IMR-90 (cell line): ENCODE measurements around the gene KAZN.

Experiments
- BHLHE40 ChIP-seq: fragments of 150-350 bp; IDR thresholded peaks from 2 replicates; pipeline ENCODE4 v1.6.1; 2016; ENCODE audit warnings: mild to moderate bottlenecking, low read depth, low read length
- CEBPB ChIP-seq: IDR thresholded peaks from 2 replicates; pipeline ENCODE4 v1.6.1; 2012; ENCODE audit warnings: low read depth, low read length, improper control_type of control experiment
- FOS ChIP-seq: fragments of 150-350 bp; IDR thresholded peaks from 2 replicates; pipeline ENCODE4 v1.6.1; 2016; ENCODE audit warnings: low read depth, low read length
- NFE2L2 ChIP-seq: fragments of 150-350 bp; IDR thresholded peaks from 2 replicates; pipeline ENCODE4 v1.6.1; 2016; ENCODE audit warnings: low read depth, mild to moderate bottlenecking, low read length
- POLR2A ChIP-seq: IDR thresholded peaks from 2 replicates; pipeline ENCODE4 v1.6.1; 2012; ENCODE audit warnings: mild to moderate bottlenecking, low read depth, low read length
- RAD21 ChIP-seq: IDR thresholded peaks from 2 replicates; pipeline ENCODE4 v1.6.1; 2012; ENCODE audit warnings: low read length, improper control_type of control experiment
- RCOR1 ChIP-seq: IDR thresholded peaks from 2 replicates; pipeline ENCODE4 v1.6.1; 2012; ENCODE audit warnings: mild to moderate bottlenecking, low read length, improper control_type of control experiment; ENCODE audit not compliant: insufficient replicate concordance
- RFX5 ChIP-seq: IDR thresholded peaks from 2 replicates; pipeline ENCODE4 v1.8.0; 2012; ENCODE audit warnings: low read depth, mild to moderate bottlenecking, low read length, moderate library complexity
- SMC3 ChIP-seq: fragments of 150-350 bp; IDR thresholded peaks from 2 replicates; pipeline ENCODE4 v1.6.1; 2016; ENCODE audit warnings: low read depth, mild to moderate bottlenecking, antibody characterized with exemption, low read length, moderate library complexity
- TF ChIP-seq, protein P1 (sequence below): conservative IDR thresholded peaks from 2 replicates; pipeline ENCODE4 v1.5.1; 2012; ENCODE audit warnings: mild to moderate bottlenecking, low read depth, low read length, improper control_type of control experiment
- TF ChIP-seq, protein P2 (sequence below): fragments of 150-350 bp; IDR thresholded peaks from 2 replicates; pipeline ENCODE4 v1.6.1; 2016; ENCODE audit warnings: low read depth, mild to moderate bottlenecking, low read length, moderate library complexity, borderline replicate concordance
- TF ChIP-seq, protein P3 (sequence below): fragments of 150-350 bp; IDR thresholded peaks from 2 replicates; pipeline ENCODE4 v1.6.1; 2017; ENCODE audit warnings: mild to moderate bottlenecking, antibody characterized with exemption, low read length, low read depth

DNA sequence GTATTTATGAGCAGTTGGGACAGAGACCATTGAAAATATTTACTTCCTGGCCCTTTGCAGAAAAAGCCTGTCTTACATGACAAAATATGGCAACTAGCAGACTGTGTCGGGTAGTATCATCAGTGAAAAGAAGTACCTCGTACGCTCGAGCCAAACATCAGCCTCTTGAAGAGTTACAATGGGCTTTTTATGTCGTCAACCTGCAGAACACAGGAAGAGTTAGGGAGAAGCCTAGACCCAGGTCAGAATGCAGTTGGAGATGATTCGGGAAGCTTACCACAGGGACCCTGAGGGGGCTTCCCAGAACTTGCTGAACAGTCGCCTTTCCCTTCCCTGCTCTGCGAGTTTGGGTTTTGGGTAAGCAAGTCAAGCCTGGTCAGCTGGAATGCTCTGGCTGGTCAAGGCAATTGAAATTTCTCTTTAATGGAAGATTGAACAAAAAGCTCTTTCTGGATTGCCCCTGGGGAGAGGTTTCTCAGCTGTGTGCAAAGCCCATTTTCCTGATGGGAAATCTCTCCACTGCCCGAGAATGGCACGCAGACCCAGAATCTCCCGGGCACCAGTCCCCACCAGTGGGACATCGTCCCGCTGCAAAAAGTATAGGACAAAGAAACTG is 291.4 kb downstream of the KAZN start:
- TF ChIP-seq, protein P1, sequence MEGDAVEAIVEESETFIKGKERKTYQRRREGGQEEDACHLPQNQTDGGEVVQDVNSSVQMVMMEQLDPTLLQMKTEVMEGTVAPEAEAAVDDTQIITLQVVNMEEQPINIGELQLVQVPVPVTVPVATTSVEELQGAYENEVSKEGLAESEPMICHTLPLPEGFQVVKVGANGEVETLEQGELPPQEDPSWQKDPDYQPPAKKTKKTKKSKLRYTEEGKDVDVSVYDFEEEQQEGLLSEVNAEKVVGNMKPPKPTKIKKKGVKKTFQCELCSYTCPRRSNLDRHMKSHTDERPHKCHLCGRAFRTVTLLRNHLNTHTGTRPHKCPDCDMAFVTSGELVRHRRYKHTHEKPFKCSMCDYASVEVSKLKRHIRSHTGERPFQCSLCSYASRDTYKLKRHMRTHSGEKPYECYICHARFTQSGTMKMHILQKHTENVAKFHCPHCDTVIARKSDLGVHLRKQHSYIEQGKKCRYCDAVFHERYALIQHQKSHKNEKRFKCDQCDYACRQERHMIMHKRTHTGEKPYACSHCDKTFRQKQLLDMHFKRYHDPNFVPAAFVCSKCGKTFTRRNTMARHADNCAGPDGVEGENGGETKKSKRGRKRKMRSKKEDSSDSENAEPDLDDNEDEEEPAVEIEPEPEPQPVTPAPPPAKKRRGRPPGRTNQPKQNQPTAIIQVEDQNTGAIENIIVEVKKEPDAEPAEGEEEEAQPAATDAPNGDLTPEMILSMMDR, result no peak
- TF ChIP-seq SMC3 (no peak), RAD21 (no peak), POLR2A (no peak), CEBPB (no peak), RFX5 (no peak), RCOR1 (no peak), BHLHE40 (no peak), FOS (no peak), NFE2L2 (no peak)
- TF ChIP-seq, protein P2, sequence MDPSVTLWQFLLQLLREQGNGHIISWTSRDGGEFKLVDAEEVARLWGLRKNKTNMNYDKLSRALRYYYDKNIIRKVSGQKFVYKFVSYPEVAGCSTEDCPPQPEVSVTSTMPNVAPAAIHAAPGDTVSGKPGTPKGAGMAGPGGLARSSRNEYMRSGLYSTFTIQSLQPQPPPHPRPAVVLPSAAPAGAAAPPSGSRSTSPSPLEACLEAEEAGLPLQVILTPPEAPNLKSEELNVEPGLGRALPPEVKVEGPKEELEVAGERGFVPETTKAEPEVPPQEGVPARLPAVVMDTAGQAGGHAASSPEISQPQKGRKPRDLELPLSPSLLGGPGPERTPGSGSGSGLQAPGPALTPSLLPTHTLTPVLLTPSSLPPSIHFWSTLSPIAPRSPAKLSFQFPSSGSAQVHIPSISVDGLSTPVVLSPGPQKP, result no peak
- TF ChIP-seq, protein P3, sequence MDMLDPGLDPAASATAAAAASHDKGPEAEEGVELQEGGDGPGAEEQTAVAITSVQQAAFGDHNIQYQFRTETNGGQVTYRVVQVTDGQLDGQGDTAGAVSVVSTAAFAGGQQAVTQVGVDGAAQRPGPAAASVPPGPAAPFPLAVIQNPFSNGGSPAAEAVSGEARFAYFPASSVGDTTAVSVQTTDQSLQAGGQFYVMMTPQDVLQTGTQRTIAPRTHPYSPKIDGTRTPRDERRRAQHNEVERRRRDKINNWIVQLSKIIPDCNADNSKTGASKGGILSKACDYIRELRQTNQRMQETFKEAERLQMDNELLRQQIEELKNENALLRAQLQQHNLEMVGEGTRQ, result no peak
